HG03103 (cell line): ENCODE results near the gene YTHDC2.
A peak's percentile ranks its signal among the peaks of the same experiment; 100 is the strongest.

Experiments
- ATAC-seq: cut with Tn5 transposase; IDR thresholded peaks from one replicate; pipeline ENCODE4 v1.9.1; 2021; ENCODE audit warnings: low read depth; ENCODE audit not compliant: unreplicated experiment

The YTHDC2 gene

DNA sequence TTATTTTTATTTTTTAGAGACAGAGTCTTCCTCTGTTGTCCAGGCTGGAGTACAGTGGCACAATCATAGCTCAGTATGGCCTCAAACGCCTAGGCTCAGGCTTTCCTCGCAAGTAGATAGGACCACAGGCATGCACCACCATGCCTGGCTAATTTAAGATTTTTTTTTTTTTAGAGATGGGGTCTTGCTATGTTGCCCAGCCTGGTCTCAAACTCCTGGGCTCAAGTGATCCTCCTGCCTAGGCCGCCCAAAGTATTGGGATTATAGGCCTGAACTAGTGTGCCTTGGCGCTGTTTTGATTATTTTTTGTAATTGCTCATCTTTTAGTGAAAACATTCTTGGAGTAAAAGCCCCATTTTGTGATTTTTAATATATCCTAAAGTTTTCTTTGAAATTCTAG, 5.4 kb downstream of the YTHDC2 start:
- ATAC-seq = no peak

DNA sequence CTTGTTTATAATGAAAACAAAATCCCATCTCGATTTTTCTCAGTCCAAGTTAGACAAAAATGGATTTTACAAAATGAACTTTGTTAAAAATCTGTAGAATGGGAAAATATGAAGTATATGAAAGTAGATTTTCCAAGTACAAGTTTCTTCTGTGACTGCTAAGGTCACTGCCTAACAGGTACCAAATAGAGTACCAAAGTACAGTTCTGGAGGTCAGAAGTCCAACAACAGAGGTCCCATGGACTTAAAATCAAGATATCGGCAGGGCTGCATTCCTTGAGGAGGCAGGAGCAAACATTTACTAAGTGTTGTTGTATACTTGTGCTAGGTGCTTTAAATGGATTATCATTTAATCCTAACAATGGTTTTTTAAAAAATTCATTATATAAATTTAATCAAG, 5.9 kb downstream of the YTHDC2 start:
- no peak for ATAC-seq

DNA sequence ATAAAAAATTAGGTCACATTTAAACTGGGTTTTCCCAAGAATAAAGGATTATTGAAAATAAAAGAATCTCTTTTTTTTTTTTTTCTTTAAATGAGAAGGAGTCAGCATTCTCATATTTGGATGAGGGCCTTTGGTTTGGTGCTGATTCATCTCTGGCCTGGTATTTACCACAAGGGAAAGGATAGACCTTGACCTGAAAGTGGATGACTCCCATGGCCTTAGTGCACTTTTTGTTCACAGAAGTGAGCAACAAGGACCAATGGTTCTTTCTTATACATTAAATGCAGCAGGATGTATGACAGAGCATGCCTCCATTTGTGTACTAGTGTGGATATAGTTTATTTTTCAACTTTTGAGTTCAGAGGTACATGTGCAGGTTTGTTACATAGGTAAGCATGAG, 6.9 kb downstream of the YTHDC2 start:
- ATAC-seq = peak; percentile 71

DNA sequence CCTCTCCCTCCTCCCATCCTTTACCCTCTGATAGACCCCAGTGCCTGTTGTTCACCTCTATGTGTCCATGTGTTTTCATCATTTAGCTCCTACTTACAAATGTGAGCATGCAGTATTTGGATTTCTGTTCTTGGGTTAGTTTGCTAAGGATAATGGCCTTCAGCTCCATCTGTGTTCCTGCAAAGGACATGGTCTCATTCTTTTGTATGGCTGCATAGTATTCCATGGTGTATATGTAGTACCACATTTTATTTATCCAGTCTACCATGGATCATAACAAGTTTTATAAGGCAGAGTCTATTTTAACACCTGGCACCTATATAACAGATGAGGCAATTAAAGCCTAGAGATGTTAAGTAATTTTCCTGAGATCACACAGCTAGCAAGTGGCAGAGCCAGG, 7.4 kb downstream of the YTHDC2 start:
- ATAC-seq = no peak

DNA sequence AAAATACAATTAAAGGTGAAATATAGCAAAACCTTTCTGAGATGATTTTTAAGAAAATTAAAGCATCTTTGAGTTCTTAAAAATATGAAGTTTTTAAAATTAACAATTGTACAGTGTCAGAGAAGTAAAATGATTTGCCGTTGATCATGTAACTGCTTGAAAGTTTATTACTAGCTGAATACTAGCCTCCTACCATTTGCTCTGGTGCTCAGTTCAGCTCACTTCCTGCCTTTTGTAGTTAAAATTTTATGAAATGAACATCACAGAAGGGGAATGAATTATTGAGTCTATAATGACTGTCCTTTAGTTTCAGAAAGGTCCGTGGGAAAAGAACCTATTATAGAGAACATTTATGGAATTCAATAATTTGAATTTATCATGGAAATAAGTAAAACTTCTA, 9.7 kb downstream of the YTHDC2 start:
- no peak for ATAC-seq

DNA sequence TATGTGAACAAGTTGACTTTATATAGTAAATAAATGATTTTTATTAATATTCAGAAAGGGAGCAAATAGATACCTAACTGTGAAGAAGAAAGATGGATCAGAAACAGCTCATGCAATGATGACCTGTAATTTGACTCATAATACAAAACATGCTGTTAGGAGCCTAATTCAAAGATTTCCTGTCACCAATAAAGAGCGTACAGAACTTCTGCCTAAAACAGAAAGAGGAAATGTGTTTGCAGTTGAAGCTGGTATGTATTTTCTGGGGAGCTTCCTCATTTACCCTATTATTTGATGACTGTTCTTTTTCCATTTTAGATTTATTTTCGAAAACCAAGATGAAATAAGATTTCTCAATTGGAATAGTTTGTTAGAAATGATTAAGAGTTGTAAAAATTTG, 11.4 kb downstream of the YTHDC2 start:
- peak; percentile 67 for ATAC-seq

DNA sequence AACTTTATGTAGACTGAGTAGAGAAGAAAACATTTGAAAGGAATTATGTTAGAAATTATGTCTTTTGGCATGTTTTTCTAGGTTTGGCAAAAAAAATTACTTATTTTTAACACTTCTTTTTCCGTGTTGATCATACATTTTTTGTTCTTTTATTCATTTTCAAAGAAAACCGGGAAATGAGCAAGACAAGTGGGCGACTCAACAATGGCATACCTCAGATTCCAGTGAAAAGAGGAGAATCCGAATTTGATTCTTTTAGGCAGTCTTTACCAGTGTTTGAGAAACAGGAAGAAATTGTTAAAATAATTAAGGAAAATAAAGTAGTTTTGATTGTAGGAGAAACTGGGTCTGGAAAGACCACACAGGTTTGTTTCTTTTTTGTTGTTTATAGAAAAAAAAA, 12.9 kb downstream of the YTHDC2 start:
- no peak for ATAC-seq

DNA sequence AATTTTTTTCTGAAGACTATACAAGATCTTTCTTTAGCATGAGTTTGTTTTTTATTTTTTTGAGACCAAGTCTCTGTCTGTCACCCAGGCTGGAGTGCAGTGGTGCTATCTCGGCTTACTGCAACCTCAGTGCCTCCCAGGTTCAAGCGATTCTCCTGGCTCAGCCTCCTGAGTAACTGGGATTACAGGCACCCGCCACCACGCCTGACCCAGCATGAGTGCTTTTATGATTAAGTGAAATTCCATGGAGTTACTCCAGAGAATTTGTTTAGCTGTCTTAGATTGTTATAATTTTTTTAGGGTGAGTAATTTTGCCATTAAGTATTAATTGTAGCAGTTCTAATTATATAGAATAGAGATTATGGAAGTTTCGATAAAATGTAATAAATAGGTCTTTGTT, 14.3 kb downstream of the YTHDC2 start:
- no peak for ATAC-seq

DNA sequence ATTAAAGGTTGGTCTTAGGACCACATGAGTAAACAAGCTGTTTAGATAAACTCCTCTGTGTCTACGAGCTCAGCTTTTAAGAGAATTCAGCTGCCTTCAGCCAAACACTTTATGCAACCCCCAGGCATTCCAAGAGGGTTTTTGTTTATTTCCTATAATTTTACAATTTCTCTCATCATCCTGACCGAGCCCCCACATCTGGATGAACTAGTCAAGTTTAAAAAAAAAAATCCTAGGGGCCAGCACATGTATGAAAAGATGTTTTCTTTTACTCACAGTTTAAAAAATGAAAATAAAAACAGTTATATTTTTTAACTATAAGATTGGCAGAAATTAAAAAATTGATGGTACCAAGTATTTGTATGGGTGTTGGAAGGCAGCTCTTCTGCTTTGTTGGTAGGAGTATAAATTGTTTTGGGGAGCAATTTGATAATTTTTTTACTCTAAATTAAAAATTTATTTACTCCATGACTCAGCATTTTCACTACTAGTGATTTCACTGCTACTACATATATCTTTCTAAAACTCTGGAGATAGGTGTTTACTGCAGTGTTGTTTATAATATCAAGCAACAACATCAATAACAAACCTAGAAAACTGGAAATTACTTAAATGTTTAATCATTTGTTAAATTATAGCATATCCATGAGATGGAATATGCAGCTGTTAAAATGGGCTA, 18.1 kb downstream of the YTHDC2 start:
- ATAC-seq = no peak

DNA sequence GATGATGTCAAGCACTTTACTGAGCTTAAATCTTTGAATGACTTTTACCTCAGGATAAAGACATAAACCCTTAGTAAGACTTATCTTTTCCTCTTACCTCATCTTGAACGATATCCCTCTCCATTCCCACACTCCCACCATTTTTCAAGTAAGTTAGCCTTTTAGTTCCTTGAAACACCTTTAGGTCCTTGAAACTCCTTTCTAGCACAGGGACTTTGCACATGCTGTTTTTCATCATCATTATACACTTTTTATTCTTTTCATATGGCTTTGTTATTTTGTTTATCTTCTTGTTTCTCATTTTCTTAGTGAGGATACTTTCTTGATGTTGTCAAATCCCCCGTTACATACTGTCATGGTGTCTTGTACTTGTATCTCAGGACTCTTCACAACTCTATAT, 24.8 kb downstream of the YTHDC2 start:
- ATAC-seq = no peak

DNA sequence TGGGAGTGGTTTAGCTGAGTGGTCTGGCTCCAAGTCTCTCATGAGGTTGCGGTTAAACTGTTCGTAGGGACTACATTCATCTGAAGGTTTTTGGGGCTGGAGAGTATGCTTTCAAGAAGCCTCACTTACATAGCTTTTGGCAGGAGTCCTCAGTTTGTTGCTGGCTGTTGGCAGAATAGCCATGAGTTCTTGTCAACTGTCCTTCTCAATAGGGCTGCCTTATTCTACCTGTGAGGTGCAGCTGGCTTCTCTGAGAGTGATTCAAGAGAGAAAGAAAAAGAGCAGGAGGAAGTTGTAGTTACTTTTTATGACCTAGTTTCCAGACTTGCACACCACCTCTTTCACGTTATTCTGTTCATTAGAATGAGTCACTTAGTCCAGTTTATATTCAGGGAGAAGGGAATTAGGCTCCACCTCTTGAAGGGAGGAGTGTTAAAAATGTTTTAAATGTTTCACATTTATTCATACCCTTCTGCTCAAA, 33.2 kb downstream of the YTHDC2 start:
- ATAC-seq = no peak

DNA sequence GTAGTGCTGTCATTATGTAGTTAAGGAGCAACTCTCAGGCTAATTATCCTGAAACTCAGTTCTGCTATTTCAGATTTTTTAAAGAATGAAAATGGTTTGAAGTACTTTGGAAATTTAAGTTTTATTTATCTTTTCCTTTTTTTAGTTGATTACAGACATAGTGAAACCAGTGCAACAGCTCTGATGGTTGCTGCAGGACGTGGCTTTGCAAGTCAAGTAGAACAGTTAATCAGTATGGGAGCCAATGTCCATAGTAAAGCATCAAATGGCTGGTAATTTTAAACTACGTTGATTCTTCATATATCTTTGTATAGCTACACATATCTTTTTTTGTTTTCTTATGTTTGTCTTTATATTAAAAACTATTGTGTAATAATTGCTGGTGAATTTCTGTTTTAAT, 34.9 kb downstream of the YTHDC2 start:
- peak; percentile 45 for ATAC-seq

DNA sequence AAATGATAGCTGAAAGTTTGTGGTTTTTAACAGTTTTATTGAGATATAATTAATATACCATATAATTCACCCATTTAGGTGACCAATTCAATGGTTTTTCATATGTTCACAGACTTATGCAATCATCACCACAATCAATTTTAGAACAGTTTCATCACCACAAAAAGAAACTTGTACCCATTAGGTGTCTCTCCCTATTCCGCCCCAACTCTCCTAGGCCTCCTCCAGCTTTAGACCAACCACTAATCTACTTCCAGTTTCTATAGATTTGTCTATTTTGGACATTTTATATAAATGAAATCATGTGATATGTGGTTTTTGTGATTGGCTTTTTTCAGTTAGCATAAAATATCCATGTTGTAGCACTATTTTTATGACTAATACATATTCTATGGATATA, 38.6 kb downstream of the YTHDC2 start:
- ATAC-seq = no peak

DNA sequence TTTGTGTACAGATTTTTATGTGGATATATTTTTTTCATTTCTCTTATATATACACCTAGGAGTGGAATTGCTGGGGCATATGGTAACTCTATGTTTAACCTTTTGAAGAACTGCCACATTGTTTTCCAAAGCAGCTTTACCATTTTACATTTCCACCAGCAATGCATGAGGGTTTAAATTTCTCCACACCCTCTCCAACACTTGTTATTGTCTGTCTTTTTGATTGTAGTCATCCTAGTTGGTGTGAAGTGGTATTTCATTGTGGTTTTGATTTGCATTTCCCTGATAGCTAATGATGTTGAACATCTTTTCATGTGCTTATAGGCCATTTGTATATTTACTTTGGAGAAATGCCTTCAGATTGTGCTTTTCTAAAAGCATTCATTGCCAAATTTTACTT, 39.1 kb downstream of the YTHDC2 start:
- ATAC-seq = no peak

DNA sequence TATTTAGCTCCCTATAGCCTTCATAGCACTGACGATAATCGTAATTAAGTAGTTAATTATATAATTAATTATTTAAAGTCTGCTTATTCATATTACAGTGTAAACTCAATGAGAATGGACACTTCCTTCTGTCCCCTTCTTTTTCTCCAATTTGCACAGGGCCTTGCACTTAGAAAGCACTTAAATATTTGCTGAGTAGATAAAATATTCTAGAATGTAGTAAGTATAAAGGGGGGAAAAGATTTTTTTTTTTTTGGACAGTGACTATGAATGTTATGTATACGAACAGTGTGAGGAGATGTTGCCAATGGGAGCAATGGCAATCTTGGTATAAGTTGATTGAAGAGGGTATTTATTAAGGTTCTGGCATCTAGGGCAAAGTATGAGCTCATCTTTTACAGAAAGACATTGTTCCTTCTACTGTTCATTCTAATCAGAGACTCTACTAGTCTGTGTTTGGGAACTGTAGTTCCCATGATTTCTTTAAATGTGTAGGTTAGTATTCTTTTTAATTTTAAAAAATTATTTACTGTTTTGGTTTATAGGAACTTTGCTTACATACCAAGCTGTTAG, 49.4 kb downstream of the YTHDC2 start:
- ATAC-seq = no peak

DNA sequence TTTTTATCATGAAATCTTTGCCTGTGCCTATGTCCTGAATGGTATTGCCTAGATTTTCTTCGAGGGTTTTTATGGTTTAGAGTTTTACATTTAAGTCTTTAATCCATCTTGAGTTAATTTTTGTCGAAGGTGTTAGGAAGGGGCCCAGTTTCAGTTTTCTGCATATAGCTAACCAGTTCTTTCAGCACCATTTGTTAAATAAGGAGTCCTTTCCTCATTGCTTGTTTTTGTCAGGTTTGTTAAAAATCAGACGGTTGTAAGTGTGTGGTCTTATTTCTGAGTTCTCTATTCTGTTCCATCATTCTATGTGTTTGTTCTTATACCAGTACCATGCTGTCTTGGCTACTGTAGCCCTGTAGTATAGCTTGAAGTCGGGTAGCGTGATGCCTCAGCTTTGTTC, 55.9 kb downstream of the YTHDC2 start:
- ATAC-seq = no peak

DNA sequence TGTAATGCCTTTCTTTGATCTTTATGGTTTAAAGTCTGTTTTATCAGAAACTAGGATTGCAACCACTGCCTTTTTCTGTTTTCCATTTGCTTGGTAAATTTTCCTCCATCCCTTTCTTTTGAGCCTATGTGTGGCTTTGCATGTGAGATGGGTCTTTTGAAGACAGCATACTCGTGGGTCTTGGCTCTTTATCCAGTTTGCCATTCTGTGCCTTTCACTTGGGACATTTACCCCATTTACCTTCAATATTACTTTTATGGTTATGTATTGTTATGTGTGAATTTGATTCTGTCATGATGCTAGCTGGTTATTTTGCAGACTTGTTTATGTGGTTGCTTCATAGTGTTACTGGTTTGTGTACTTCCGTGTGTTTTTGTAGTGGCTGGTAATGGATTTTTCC, 59.2 kb downstream of the YTHDC2 start:
- ATAC-seq = no peak

DNA sequence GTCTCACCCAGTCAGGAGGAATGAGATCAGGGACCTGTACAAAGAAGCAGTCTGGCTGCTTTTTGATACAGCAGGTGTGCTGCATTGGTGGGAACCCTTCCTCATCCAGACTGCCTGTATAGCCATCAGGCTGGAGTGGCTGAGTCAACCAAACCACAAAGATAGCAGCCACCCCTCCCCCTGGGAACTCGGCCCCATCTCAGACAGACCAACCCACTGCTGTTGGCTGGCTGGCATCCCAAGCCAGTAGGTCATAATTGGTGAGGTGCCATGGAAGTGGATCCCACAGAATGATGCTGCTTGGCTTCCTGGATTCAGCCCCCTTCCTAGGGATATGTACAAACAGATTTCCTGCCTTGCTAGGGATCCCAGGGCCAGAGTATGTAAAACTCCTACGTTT, 60.9 kb downstream of the YTHDC2 start:
- no peak for ATAC-seq

DNA sequence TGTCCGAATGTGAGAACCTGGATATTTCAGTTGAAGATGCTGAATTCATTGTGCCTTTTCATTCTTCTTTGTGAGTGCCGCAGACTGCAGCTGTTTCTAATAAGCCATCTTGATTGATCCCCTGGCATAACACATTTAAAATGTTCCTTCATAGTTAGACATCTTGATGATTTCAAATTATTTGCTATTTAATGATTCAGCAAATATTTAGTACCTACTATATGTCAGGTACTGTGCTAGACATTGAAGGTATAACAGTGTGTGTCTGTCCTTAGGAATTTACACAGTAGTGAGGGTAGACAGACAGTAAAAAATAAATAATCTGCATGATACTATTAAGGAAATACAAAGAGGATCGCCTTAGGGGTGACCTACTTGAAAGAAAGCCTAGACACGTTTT, 61.6 kb downstream of the YTHDC2 start:
- no peak for ATAC-seq

DNA sequence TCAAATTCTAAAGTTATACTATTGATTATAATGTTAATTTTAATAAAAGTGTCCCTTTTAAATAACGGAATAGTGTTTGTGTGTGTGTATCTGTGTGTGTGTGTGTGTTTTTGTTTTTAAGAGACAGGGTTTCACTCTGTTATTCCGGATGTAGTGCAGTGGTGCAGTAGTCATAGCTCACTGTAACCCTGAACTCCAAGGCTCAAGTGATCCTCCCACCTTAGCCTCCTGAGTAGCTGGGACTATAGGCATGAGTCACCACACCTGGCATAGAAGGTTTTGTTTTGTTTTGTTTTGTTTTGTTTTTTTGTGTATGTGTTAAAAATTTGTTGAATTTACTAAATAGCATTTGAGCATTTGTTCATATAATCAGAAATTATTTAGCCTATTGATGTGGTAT, 64.6 kb downstream of the YTHDC2 start:
- no peak for ATAC-seq

DNA sequence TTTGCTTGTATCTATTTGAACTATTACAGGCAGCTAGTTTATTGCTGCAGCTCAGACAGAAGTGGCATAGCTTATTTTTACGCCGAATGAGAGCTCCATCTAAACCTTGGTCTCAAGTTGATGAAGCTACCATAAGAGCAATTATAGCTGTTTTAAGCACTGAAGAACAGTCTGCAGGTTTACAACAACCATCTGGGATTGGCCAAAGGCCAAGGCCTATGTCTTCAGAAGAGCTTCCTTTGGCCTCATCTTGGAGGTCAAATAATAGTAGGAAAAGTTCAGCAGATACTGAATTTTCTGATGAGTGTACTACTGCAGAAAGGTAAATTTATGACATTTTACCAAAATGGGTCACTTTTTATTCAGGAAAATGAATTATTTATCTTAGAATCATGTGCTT, 67.9 kb downstream of the YTHDC2 start:
- ATAC-seq = no peak

DNA sequence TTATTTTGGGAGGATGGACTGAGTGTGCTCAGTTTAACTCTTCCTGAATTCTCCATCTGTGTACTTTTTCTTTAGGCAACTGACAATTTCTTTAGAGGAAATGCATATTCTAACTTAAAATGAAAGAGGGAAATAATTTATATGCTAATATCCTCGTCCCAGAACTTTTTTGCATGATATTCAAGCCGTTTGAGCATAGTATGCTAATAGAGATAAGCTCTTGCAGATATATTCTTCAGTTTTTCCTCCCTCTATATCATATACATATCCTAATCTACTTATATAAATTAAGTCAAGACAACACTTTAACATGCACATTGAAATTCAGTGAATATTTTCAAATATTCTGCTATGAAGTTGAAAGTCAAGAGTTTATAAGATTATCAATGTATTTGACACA, 84.7 kb downstream of the YTHDC2 start:
- ATAC-seq = no peak

DNA sequence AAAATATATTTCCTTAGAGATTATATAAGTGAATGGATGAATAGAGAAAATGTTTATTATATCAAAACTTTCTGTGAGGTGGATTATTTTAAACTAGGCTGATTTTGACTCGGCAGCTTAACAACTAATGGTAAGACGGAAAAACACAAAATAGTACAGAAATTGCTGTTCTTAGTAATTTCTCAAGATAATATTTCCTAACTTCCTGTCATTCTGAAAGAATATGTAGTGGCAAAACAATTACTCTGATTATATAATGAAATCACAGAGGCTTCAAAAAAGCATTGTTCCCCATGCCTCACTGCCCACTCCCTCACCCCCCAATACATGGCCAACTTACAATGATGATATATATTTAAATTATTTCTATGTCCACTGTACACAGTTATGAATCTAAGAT, 85.4 kb downstream of the YTHDC2 start:
- no peak for ATAC-seq
